Activated naive CD8-positive, alpha-beta T cell treated with anti-CD3 and anti-CD28 coated beads, Interleukin-2, amount 50 U/mL, for 16 hours (primary cell): ENCODE data around the gene EYA4.

ENCODE experiments used
- DNase-seq: peaks from one replicate; pipeline ENCODE4 v3.0.0-alpha.2; 2020; ENCODE audit warnings: low read depth, low spot score

Gene EYA4

GRCh38 chr6:133289733-133290306 is 48.7 kb downstream of the EYA4 start:
- DNase-seq, result no peak

GRCh38 chr6:133290930-133291329 is 49.8 kb downstream of the EYA4 start:
- DNase-seq, result no peak

- DNase-seq, result no peak
These were observed 50.5 kb downstream of the EYA4 start for GRCh38 chr6:133291671-133292070.

- DNase-seq, result no peak
These were observed 56.5 kb downstream of the EYA4 start for GRCh38 chr6:133297657-133298056.

- no peak for DNase-seq
These were observed 57.2 kb downstream of the EYA4 start for GRCh38 chr6:133298335-133298734.

- no peak for DNase-seq
These were observed 57.6 kb downstream of the EYA4 start for GRCh38 chr6:133298801-133299200.

- no peak for DNase-seq
These were observed 59.7 kb downstream of the EYA4 start for GRCh38 chr6:133300896-133301295.

- no peak for DNase-seq
These were observed 60.7 kb downstream of the EYA4 start for GRCh38 chr6:133301835-133302234.

- DNase-seq, result no peak
These were observed 65.8 kb downstream of the EYA4 start for GRCh38 chr6:133306931-133307330.

- no peak for DNase-seq
These were observed 68.4 kb downstream of the EYA4 start for GRCh38 chr6:133309579-133309978.

- no peak for DNase-seq
These were observed 70.8 kb downstream of the EYA4 start for GRCh38 chr6:133312006-133312405.

GRCh38 chr6:133313068-133313467 is 71.9 kb downstream of the EYA4 start:
- DNase-seq, result no peak

- no peak for DNase-seq
These were observed 73.8 kb downstream of the EYA4 start for GRCh38 chr6:133314947-133315346.

GRCh38 chr6:133315811-133316210 is 74.7 kb downstream of the EYA4 start:
- DNase-seq, result no peak

- DNase-seq, result no peak
These were observed 76.5 kb downstream of the EYA4 start for GRCh38 chr6:133317704-133318103.

- DNase-seq, result no peak
These were observed 85.4 kb downstream of the EYA4 start for GRCh38 chr6:133326584-133326983.

- DNase-seq, result no peak
These were observed 92.7 kb downstream of the EYA4 start for GRCh38 chr6:133333852-133334251.

- no peak for DNase-seq
These were observed 96.2 kb downstream of the EYA4 start for GRCh38 chr6:133337308-133337707.

GRCh38 chr6:133339543-133340384 is 98.6 kb downstream of the EYA4 start:
- DNase-seq, result no peak

- no peak for DNase-seq
These were observed 99.4 kb downstream of the EYA4 start for GRCh38 chr6:133340557-133340956.

- no peak for DNase-seq
These were observed 100.5 kb downstream of the EYA4 start for GRCh38 chr6:133341607-133342158.

GRCh38 chr6:133343220-133343619 is 102.1 kb downstream of the EYA4 start:
- no peak for DNase-seq

GRCh38 chr6:133348846-133349245 is 107.7 kb downstream of the EYA4 start:
- DNase-seq, result no peak
